Measurements from ENCODE around the gene PFN3. TPM values are rescaled to one million over a fixed set of nuclear protein-coding genes. Genes with fewer than 3 reads are reported as not detected.
A peak's percentile ranks its signal among the peaks of the same experiment; 100 is the strongest.

Gene PFN3
- total RNA-seq, 4 donors from 2014 or later = not detected

GRCh38 chr5:177369645-177370440 lies 30.6 kb downstream of the PFN3 start:
- Histone ChIP-seq H3K36me3 (no peaks in the 10 kb centered on the region), H3K27ac (no peak overlapping the region), H3K4me1 (peaks cover 3 to 11% of the 10 kb centered on the region in 2 donors), H3K9me3 (no peaks in the 10 kb centered on the region), H3K4me3 (no peak overlapping the region), H3K27me3 (no peaks in the 10 kb centered on the region)
- TF ChIP-seq POLR2A (IDR thresholded peaks at IDR 0.05) = no peak
- TF ChIP-seq, protein P1, sequence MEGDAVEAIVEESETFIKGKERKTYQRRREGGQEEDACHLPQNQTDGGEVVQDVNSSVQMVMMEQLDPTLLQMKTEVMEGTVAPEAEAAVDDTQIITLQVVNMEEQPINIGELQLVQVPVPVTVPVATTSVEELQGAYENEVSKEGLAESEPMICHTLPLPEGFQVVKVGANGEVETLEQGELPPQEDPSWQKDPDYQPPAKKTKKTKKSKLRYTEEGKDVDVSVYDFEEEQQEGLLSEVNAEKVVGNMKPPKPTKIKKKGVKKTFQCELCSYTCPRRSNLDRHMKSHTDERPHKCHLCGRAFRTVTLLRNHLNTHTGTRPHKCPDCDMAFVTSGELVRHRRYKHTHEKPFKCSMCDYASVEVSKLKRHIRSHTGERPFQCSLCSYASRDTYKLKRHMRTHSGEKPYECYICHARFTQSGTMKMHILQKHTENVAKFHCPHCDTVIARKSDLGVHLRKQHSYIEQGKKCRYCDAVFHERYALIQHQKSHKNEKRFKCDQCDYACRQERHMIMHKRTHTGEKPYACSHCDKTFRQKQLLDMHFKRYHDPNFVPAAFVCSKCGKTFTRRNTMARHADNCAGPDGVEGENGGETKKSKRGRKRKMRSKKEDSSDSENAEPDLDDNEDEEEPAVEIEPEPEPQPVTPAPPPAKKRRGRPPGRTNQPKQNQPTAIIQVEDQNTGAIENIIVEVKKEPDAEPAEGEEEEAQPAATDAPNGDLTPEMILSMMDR (IDR thresholded peaks at IDR 0.05) = no peak
- intact Hi-C loops (cut with DNase I; ENCODE audit: low total_unique reads) = no loop called here
- DNase-seq = no peak

GRCh38 chr5:177368869-177369644 lies 31.4 kb downstream of the PFN3 start:
- Histone ChIP-seq H3K27me3 (no peaks in the 10 kb centered on the region), H3K36me3 (no peaks in the 10 kb centered on the region), H3K9me3 (no peaks in the 10 kb centered on the region), H3K4me1 (peaks cover 3 to 11% of the 10 kb centered on the region in 2 donors), H3K4me3 (no peak overlapping the region), H3K27ac (no peak overlapping the region)
- TF ChIP-seq, protein P1 (IDR thresholded peaks at IDR 0.05) = peak; percentile 16 to 63 (median 32)
- TF ChIP-seq POLR2A (IDR thresholded peaks at IDR 0.05) = no peak
- intact Hi-C loops (cut with DNase I; ENCODE audit: low total_unique reads) = no loop called here
- no peak for DNase-seq

DNA sequence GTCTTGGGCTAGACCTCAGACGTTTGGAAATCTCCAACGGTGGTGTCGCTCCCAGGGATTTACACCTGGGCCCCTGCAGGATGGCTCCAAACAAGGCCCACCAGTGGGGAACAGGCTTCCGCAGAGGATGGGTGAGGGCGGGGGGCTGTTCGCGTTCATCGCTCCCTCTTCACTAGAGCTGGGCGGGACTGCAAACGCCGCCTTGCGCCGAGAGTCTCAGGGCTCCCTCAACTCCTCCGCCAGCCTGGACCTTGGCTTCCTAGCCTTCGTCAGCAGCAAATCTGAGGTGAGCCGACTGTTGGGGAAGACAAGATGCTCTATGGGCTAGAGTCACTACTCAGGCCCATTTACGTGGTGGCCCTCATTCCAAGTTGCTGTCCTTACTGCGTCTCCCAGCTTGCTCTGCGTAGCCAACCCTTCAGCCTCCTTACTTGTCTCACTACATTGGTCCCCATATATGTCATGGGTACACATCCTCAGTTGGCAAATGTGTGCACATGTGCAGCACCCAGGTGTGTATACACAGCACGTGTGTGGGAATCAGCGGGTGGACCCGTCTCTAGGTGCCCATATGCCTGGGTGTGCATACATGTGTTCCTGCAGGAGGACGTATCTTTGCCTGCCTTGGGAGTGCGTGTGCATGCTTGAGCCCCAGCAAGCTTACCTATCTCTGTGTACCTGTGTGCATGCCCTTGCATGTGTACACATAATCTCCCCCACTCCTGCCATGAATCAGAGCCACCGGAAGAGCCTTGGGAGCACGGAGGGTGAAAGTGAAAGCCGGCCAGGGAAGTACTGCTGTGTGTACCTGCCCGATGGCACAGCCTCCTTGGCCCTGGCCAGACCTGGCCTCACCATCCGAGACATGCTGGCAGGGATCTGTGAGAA lies 32.2 kb downstream of the PFN3 start:
- no peak overlapping the region for H3K4me3 ChIP-seq
- TF ChIP-seq, protein P1 (IDR thresholded peaks at IDR 0.05) = no peak
- no peak for TF ChIP-seq POLR2A (IDR thresholded peaks at IDR 0.05)
- H3K4me1 ChIP-seq = peaks cover 3 to 16% of the 10 kb centered on the region in 2 donors
- H3K27me3 ChIP-seq = no peaks in the 10 kb centered on the region
- no peak for DNase-seq
- H3K27ac ChIP-seq = no peak overlapping the region
- no peaks in the 10 kb centered on the region for H3K36me3 ChIP-seq
- H3K9me3 ChIP-seq = no peaks in the 10 kb centered on the region
- intact Hi-C loops (cut with DNase I; ENCODE audit: low total_unique reads) = no loop called here

DNA sequence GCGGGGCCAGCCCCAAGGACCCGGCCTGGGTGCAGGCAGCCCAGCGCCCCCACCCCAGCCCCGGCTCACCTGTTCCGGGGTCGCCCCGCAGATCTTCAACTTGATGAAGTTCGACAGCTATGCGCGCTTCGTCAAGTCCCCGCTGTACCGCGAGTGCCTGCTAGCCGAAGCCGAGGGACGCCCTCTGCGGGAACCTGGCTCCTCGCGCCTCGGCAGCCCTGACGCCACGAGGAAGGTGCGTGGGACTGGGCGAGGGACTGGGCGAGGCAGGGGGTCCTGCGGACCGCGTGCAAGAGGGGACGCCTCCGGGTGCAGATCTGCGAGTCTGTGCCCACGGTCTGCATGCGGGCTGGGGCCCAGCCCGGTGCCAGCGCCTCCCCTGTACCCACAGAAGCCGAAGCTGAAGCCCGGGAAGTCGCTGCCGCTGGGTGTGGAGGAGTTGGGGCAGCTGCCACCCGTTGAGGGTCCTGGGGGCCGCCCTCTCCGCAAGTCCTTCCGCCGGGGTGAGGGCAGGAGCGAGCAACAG lies 33.1 kb downstream of the PFN3 start:
- TF ChIP-seq, protein P1 (IDR thresholded peaks at IDR 0.05) = peak in 1 of 4 experiments; percentile 16
- TF ChIP-seq POLR2A (IDR thresholded peaks at IDR 0.05) = peak in 1 of 2 donors; percentile 1
- H3K4me3 ChIP-seq = peak overlapping the region; percentile 51 to 53
- intact Hi-C loops (cut with DNase I; ENCODE audit: low total_unique reads) = no loop called here
- DNase-seq = no peak
- H3K27me3 ChIP-seq = no peaks in the 10 kb centered on the region
- no peaks in the 10 kb centered on the region for H3K9me3 ChIP-seq
- peaks cover 3 to 21% of the 10 kb centered on the region in 2 donors for H3K4me1 ChIP-seq
- H3K36me3 ChIP-seq = no peaks in the 10 kb centered on the region
- peak overlapping the region; percentile 97 for H3K27ac ChIP-seq
